ENCODE data around the gene MAP4K4. TPM values are rescaled to one million over a fixed set of nuclear protein-coding genes. Genes with fewer than 3 reads are reported as not detected.
A peak's percentile ranks its signal among the peaks of the same experiment; 100 is the strongest.

MAP4K4 gene
- total and polyA plus RNA-seq, 2 of the 4 experiments (the other 2 are of a cell fraction), result 89.4 to 124 TPM

GRCh38 chr2:101796825-101797600, 99.5 kb downstream of the MAP4K4 start:
- Histone ChIP-seq H3K4ac (ENCODE audit: low read depth, low read length) (no peak overlapping the region), H4K20me1 (ENCODE audit: insufficient read depth, low read length) (peaks cover 76% of the 10 kb centered on the region), H3K27me3 (ENCODE audit: control insufficient read depth, insufficient read depth, low read length) (no peaks in the 10 kb centered on the region), H3K56ac (ENCODE audit: extremely low read depth, insufficient read depth, low read length) (no peak overlapping the region), H3K36me3 (ENCODE audit: control insufficient read depth, insufficient read depth, low read length) (peaks cover under 1% of the 10 kb centered on the region; the same call in 1 of the 2 replicates), H3K4me1 (ENCODE audit: control insufficient read depth, insufficient read depth, low read length) (peaks cover 9% of the 10 kb centered on the region), H2BK20ac (ENCODE audit: low read depth, low read length) (no peak overlapping the region), H4K91ac (ENCODE audit: insufficient read depth, low read depth, low read length) (no peak overlapping the region), H3K27ac (ENCODE audit: insufficient read depth, low read length) (no peak overlapping the region), H3K18ac (ENCODE audit: low read depth, low read length) (no peak overlapping the region), H4K8ac (ENCODE audit: low read depth in 2 of 2, low read length in 2 of 2) (no peak overlapping the region), H3K9me1 (ENCODE audit: insufficient read depth, low read length) (peaks cover 28% of the 10 kb centered on the region), H3K79me1 (ENCODE audit: low read depth in 1 of 2, low read length in 2 of 2) (peaks cover 42 to 75% of the 10 kb centered on the region in 2 experiments), H3K9me3 (ENCODE audit: control insufficient read depth, insufficient read depth, low read length) (no peaks in the 10 kb centered on the region), H4K5ac (ENCODE audit: low read depth, low read length) (no peak overlapping the region), H2BK120ac (ENCODE audit: low read depth, low read length) (no peak overlapping the region), H2AK5ac (ENCODE audit: low read depth, low read length) (no peak overlapping the region), H2AFZ (replicated peaks; ENCODE audit: low read length, poor library complexity) (no peak overlapping the region), H2AK9ac (replicated peaks; ENCODE audit: low read depth, low read length, poor library complexity) (no peak overlapping the region), H3K4me2 (ENCODE audit: low read depth, low read length) (no peak overlapping the region), H3K9ac (ENCODE audit: low read depth, low read length) (no peak overlapping the region), H3K4me3 (ENCODE audit: insufficient read depth, low read depth, low read length) (no peak overlapping the region), H2BK5ac (ENCODE audit: low read depth, low read length, poor library complexity, severe bottlenecking) (no peak overlapping the region), H3K14ac (replicated peaks; ENCODE audit: low read depth, low read length) (no peak overlapping the region), H2BK15ac (ENCODE audit: low read depth, low read length) (no peak overlapping the region), H3K23ac (ENCODE audit: low read depth, low read length) (0 out of 2 replicates have a peak overlapping the region, but pooled peaks have one; percentile 12)
- TF ChIP-seq MAZ (IDR thresholded peaks at IDR 0.05; ENCODE audit: borderline replicate concordance, low read depth, low read length) (no peak), USF2 (IDR thresholded peaks at IDR 0.05; ENCODE audit: low read depth, low read length) (no peak), BHLHE40 (IDR thresholded peaks at IDR 0.05; ENCODE audit: low read depth, low read length) (no peak), MAFK (IDR thresholded peaks at IDR 0.05; ENCODE audit: low read depth, low read length) (no peak), NFE2L2 (IDR thresholded peaks at IDR 0.05; ENCODE audit: low read depth, low read length) (no peak), RCOR1 (IDR thresholded peaks at IDR 0.05; ENCODE audit: insufficient replicate concordance, low read length) (no peak)
- intact Hi-C loops (cut with micrococcal nuclease), result no loop called here
- ChIA-PET CTCF (interaction anchor here (1.0 to 1.5 kb wide), 2 partner anchors 34 to 35 kb away, joined by 4 read pairs; no protein-coding TSS in a partner anchor), POLR2A (ENCODE audit: unreplicated experiment) (no interaction called here)
- no peak for ATAC-seq (ENCODE audit: low read depth)
- dilution Hi-C loops (cut with HindIII; ENCODE audit: low sequenced_read_pairs, unreplicated experiment), result no loop called here
- in situ Hi-C loops (cut with MboI; ENCODE audit: low sequenced_read_pairs), result no loop called here
- WGBS, 2 experiments (ENCODE audit: extremely low coverage in 2 of 2, insufficient read length in 1 of 2), result 83% methylated on average over 2 of the region's 7 CpGs; no CpG with 5 or more reads in 1 of the 2 experiments
- no TSS peak for BruUV-seq (replicated peaks)
- DNase-seq, result no peak
